WI38 (cell line): ENCODE data around the gene FGFBP2.

ENCODE experiments used
- H3K4me3 ChIP-seq: 2 replicates; pipeline ENCODE4 v1.5.1; 2011; ENCODE audit warnings: low read depth, mild to moderate bottlenecking, control low read depth, low read length
- TF ChIP-seq, protein P1 (sequence below): IDR thresholded peaks from 2 replicates; pipeline ENCODE4 v1.5.1; 2012; ENCODE audit warnings: low read depth, mild to moderate bottlenecking, control low read depth, low read length

Gene FGFBP2, protein sequence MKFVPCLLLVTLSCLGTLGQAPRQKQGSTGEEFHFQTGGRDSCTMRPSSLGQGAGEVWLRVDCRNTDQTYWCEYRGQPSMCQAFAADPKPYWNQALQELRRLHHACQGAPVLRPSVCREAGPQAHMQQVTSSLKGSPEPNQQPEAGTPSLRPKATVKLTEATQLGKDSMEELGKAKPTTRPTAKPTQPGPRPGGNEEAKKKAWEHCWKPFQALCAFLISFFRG

GRCh38 chr4:15963001-15963451 is at the start of gene FGFBP2:
FGFBP2 (minus strand) TSS chr4:15963175; CDS start chr4:15963129, 46 bp downstream.
- H3K4me3 ChIP-seq: no peak within 1 kb of the TSS
- TF ChIP-seq, protein P1, sequence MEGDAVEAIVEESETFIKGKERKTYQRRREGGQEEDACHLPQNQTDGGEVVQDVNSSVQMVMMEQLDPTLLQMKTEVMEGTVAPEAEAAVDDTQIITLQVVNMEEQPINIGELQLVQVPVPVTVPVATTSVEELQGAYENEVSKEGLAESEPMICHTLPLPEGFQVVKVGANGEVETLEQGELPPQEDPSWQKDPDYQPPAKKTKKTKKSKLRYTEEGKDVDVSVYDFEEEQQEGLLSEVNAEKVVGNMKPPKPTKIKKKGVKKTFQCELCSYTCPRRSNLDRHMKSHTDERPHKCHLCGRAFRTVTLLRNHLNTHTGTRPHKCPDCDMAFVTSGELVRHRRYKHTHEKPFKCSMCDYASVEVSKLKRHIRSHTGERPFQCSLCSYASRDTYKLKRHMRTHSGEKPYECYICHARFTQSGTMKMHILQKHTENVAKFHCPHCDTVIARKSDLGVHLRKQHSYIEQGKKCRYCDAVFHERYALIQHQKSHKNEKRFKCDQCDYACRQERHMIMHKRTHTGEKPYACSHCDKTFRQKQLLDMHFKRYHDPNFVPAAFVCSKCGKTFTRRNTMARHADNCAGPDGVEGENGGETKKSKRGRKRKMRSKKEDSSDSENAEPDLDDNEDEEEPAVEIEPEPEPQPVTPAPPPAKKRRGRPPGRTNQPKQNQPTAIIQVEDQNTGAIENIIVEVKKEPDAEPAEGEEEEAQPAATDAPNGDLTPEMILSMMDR: peak; percentile 57

DNA sequence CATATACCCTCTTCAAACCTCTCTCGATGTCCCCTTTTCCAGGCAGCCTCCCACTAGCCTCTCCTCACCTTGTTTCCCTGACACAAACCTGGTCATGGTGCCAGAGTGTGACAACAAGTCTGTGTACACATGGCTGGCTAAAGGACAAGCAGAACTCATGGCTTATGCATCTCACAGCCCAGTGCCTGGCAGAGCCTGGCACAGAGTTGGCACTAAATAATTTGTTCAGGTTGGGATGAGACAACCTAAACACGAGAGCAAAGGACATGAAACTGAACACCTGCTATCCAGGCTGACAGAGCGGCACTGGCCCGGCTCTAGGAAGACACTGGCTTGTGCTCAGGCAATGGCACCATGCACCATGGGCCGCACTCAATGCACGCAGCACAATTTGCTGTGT is 48.2 kb upstream of the FGFBP2 start:
- TF ChIP-seq, protein P1: no peak
- H3K4me3 ChIP-seq: no peak overlapping the region

DNA sequence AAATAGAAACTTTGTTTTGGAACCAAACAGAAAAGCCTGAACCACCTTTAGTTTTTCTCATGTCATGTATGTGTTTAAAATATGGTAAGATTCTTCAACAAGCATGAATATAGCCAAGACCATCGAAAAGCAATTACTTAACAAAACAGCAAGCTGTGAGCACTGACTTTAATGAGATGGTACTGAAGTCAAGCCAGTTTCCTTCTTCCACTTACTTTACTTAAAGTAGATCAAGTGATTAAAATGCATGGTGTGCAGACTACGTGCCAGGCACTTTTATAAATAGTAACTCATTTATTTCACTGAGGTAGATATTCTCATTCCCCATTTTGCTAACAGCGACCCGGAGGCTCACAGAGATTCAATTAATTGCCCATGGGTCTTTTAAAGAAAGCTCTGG is 46.2 kb upstream of the FGFBP2 start:
- TF ChIP-seq, protein P1: no peak
- H3K4me3 ChIP-seq: no peak overlapping the region

DNA sequence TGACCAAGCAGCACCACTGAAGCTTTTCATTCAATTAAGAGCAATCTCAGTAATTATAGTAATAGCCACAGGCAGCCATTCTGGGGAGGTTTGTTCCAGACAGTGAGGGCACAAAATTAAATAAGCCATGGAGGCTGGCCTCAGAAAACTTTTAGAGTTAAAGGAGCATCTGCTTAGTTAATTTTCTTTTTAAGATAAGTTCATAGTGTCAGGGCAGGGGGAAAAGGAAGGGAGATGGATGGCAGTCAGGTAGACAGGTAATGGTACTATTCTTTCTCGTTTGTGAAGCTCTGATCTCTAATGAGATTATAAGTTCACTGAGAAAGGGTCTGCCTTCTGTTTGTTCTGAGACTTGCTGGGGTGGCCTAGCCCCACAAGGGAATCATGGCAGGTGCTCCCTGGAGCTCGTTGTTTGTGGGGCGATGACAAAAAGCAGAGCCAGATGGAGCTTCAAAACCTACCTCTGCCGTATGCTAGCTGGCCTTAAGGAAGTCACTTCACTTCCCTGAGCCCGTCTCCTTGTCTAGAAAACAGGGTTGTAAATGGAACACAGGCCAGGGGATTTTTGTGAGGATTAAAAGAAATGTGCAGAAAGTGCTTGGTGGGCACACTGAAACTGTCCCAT is 44.6 kb upstream of the FGFBP2 start:
- H3K4me3 ChIP-seq: no peak overlapping the region

DNA sequence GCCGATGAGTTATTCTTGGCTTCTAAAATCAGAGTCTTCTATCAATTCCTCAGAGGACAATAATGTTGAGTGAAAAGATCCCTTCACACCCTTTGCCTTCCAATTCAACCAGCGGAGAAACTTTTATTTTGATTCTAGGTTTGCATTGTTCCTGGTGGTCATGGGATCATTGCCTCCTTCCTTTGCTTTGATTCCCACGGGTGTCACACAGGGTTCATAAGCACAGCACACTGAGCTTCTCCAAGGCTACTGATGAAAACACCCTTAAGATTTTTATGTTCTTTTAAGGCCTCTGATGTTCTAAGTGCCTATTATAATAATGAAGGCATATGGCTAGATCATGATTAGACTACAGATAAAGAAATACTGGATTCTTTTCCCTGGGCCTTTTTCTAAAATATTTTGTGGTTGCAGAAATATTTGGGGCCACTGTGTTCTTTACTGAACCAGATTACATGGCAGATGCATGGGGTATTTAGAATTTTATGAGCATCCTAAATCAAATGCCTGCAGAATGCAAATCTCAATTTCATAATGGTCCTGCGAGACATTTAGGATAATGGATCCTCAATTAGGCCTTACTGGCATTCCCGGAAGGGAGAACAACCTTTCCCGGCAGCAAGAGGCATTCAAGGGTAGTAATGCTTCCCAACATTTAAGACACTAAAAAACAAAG is 43.9 kb upstream of the FGFBP2 start:
- TF ChIP-seq, protein P1: no peak
- H3K4me3 ChIP-seq: no peak overlapping the region

More for the DNA sequence above, 44.6 kb upstream of the FGFBP2 start:
- TF ChIP-seq, protein P1: no peak

DNA sequence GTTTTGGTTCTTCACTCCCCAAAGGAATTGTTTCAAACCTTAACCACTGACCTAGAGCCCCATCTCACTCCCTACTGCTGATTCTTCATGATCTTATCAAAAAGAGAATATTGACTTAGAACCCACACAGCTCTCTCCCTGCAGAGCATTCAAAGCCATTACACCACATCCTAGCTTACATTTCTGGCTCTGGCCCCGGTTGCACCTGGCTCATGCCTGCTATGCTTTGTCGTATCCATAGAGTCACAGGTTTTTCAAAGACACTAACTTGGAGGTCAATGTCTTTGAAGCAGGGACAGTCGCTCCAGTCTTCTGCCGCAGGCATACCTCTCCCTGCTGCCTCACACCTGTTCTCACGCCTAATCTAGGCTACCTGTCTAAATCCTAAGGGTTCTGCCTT is 42.7 kb upstream of the FGFBP2 start:
- H3K4me3 ChIP-seq: no peak overlapping the region
- TF ChIP-seq, protein P1: no peak

- TF ChIP-seq, protein P1: peak; percentile 85
- H3K4me3 ChIP-seq: no peak overlapping the region
Measured at GRCh38 chr4:16001484-16001858, 38.5 kb upstream of the FGFBP2 start.
